Sigmoid colon (tissue), 7 donors: Measurements from ENCODE around the gene MINDY4. TPM values are rescaled to one million over a fixed set of nuclear protein-coding genes. Genes with fewer than 3 reads are reported as not detected.

ENCODE experiments used
- DNase-seq: peaks from one replicate; pipeline ENCODE4 v3.0.0-alpha.2; 2019
- H3K27ac ChIP-seq, 4 donors: fragments of 200-600 bp; sonication (generic); one replicate each; pipeline ENCODE4 v1.5.1; 2016 to 2019; ENCODE audit warnings: mild to moderate bottlenecking in 1 of 4
- H3K27me3 ChIP-seq, 3 donors: fragments of 200-600 bp; sonication (generic); one replicate each; pipeline ENCODE4 v1.5.1; 2019; ENCODE audit warnings: mild to moderate bottlenecking in 1 of 3
- H3K36me3 ChIP-seq, 4 donors: fragments of 200-600 bp; sonication (generic); one replicate each; pipeline ENCODE4 v1.5.1; 2016 to 2019
- H3K4me1 ChIP-seq, 4 donors: fragments of 200-600 bp; sonication (generic); one replicate each; pipeline ENCODE4 v1.5.1; 2017 to 2019
- H3K4me3 ChIP-seq, 4 donors: fragments of 200-600 bp; sonication (generic); one replicate each; pipeline ENCODE4 v1.5.1; 2017 to 2019; ENCODE audit warnings: mild to moderate bottlenecking in 2 of 4, moderate library complexity in 1 of 4
- H3K9me3 ChIP-seq, 4 donors: fragments of 200-600 bp in 3 of 4; sonication (generic) in 3 of 4; one replicate each; pipeline versions ENCODE4 v1.5.1 to v1.6.1; 2013 to 2019
- EP300 ChIP-seq, 4 donors: sonication (generic); formaldehyde crosslinking; IDR thresholded peaks; one replicate each; pipeline ENCODE4 v1.6.1; 2017; ENCODE audit warnings: antibody characterized with exemption in 4 of 4
- POLR2A ChIP-seq, 2 donors: fragments of 450-650 bp; IDR thresholded peaks; one replicate each; pipeline ENCODE4 v1.6.1; 2016; ENCODE audit warnings: antibody characterized with exemption in 2 of 2, mild to moderate bottlenecking in 2 of 2, moderate library complexity in 2 of 2
- POLR2AphosphoS5 ChIP-seq, 4 donors: sonication (generic); formaldehyde crosslinking; IDR thresholded peaks; one replicate each; pipeline ENCODE4 v1.6.1; 2017; ENCODE audit warnings: antibody characterized with exemption in 4 of 4
- WGBS, 2 donors: extraction: QIAGEN DNeasy Blood & Tissue Kit; methylation state at CpG; one replicate each; pipeline ENCODE4 v1.1.7; 2013; 5-methylcytosine and 5-hydroxymethylcytosine counted together
- intact Hi-C: fragments of 100-400 bp; cut with DNase I; formaldehyde crosslinking; loops from one replicate; pipeline ENCODE4 v1.15.1; 2023
- polyA plus RNA-seq, 3 donors: library from polyadenylated mRNA; stranded (reverse); fragments of 200-250 nt; gene quantifications; one replicate each; pipeline ENCODE4 v1.2.3, GENCODE V29; 2013
- total RNA-seq, 4 donors: library from RNA; depleted of rRNA; stranded (reverse); fragments of >200 nt; gene quantifications; one replicate each; pipeline ENCODE4 v1.1.0, GENCODE V29; 2016
- TF ChIP-seq, protein P1 (sequence below), 4 experiments: fragments of 450-650 bp in 3 of 4; fragments of 200-600 bp in 1 of 4; IDR thresholded peaks; one replicate each; pipeline ENCODE4 v1.5.1; 2016 to 2019; ENCODE audit warnings: antibody characterized with exemption in 4 of 4, mild to moderate bottlenecking in 3 of 4, moderate library complexity in 2 of 4
- donor health status: healthy with polysubstance abuse.
- donor health status: Bipolar disorder and iron deficiency.
- donor health status: healthy.

The MINDY4 gene
- total and polyA plus RNA-seq, 7 donors: 1.2 to 26.3 (median 9.4) TPM

DNA sequence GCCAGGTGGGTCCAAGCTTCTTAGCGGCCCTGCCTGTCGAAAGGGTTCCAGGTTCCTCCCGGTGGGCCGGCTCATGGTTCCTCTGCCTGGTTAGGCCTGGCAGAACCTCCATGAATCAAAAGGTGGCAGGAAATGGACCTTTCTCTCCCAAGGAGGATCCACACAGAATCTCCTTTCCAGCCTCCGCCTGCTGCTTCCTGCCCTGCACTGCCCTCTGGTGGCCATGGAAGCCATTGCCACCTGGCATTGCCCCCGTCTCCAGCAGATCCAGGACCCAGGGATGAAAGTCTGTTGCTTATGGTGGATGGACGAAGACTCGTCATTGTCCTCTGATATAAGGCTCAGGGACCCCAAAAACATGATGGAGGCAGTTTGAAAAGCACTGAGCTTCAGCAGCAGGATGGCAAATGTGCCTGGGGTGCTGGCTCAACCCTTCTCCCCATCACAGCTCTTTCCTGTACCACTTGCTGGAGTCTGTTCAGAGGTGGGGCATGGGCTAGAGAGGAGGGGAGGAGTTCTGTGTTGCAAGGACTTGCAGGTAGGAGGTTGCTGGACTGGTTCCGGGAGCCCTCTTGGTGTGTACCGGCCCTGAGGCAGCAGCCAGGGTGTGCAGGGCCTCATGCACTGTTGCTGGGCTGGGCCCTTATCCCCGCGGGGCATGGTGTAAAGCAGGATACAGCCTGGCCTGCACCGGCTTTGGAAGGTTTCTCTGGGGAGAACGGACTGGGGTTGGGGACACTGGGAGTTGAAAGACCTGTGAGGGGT lies 30.6 kb upstream of the MINDY4 start:
- Histone ChIP-seq H3K4me3 (no peak overlapping the region), H3K4me1 (peaks cover 0 to 3% (median 0%) of the 10 kb centered on the region in 4 donors), H3K9me3 (no peaks in the 10 kb centered on the region), H3K27me3 (no peaks in the 10 kb centered on the region), H3K27ac (no peak overlapping the region), H3K36me3 (no peaks in the 10 kb centered on the region)
- intact Hi-C loops: loop anchor here (10.0 kb wide), 1 partner anchor 146 kb away; the partner anchor contains the start of gene GARS1
- 40 to 43% methylated on average over 14 of the region's 14 CpGs for WGBS, 2 donors
- DNase-seq: peak; percentile 83
- TF ChIP-seq, protein P1, sequence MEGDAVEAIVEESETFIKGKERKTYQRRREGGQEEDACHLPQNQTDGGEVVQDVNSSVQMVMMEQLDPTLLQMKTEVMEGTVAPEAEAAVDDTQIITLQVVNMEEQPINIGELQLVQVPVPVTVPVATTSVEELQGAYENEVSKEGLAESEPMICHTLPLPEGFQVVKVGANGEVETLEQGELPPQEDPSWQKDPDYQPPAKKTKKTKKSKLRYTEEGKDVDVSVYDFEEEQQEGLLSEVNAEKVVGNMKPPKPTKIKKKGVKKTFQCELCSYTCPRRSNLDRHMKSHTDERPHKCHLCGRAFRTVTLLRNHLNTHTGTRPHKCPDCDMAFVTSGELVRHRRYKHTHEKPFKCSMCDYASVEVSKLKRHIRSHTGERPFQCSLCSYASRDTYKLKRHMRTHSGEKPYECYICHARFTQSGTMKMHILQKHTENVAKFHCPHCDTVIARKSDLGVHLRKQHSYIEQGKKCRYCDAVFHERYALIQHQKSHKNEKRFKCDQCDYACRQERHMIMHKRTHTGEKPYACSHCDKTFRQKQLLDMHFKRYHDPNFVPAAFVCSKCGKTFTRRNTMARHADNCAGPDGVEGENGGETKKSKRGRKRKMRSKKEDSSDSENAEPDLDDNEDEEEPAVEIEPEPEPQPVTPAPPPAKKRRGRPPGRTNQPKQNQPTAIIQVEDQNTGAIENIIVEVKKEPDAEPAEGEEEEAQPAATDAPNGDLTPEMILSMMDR (IDR thresholded peaks at IDR 0.05): peak; percentile 80 to 99 (median 96)
- TF ChIP-seq POLR2AphosphoS5 (IDR thresholded peaks at IDR 0.05): peak in 1 of 4 donors; percentile 10
- no peak for TF ChIP-seq POLR2A (IDR thresholded peaks at IDR 0.05)
- no peak for TF ChIP-seq EP300 (IDR thresholded peaks at IDR 0.05)

DNA sequence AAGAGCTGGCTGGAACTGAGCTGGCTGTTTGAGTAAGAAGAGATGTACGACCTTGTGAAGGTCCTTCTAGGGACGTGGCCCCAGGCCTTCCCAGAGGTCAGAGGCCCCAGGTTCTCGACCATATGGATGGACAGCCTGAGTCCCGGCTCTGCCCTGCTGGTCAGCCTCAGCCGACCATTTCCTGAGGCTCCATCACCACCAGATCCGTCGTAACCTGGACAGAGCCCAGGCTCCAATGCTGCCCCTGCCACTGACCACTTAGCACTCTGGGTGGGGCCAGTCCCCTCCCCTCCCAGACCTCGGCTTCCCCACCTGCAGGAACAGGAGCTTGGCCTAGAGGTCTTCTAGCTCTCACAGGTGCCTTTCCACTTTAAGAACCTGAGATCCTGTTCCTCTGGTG lies 29.9 kb upstream of the MINDY4 start:
- DNase-seq: no peak

DNA sequence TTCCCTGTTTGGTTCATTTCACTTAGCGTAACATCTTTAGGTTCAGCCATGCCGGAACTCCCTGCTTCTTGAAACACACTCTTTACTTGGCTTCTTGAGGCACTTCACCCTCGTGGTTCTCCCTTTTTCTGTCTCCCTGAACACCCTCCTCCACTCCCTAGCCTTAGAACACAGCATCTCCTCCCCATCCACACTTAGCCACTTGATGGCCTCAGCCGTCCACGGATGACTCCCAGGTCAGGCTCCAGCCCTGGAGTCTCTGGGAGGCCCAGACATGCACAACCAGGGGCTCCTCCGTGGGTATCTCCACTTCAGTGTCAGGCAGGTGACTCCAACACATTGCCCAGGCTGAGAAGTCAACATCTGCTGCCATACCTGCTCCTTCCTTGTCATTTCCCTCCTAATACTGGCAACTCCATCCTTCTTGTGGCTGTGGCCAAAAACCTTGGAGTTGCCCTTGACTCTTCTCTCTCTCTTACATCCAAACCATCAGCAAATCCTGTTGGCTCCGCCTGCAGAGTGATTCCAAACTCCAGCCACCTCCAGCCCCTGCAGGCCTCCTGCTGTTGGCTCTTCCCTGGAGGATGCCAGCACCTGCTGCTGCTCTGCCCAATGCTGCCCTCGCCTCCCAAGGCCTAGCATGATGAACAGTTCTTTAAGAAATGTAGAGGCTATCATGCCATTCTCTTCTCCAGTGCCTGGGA lies 27.7 kb upstream of the MINDY4 start:
- intact Hi-C loops: loop anchor here (10.0 kb wide), 1 partner anchor 149 kb away; the partner anchor contains the start of gene GARS1
- no peak overlapping the region for H3K27ac ChIP-seq
- no peaks in the 10 kb centered on the region for H3K36me3 ChIP-seq
- DNase-seq: no peak
- no peak overlapping the region for H3K4me3 ChIP-seq
- H3K9me3 ChIP-seq: no peaks in the 10 kb centered on the region
- WGBS, 2 donors: 71 to 77% methylated on average over 8 of the region's 8 CpGs
- H3K4me1 ChIP-seq: peaks cover 0 to 3% (median 0%) of the 10 kb centered on the region in 4 donors
- TF ChIP-seq POLR2AphosphoS5 (IDR thresholded peaks at IDR 0.05): no peak
- no peak for TF ChIP-seq POLR2A (IDR thresholded peaks at IDR 0.05)
- TF ChIP-seq, protein P1 (IDR thresholded peaks at IDR 0.05): no peak
- TF ChIP-seq EP300 (IDR thresholded peaks at IDR 0.05): no peak
- no peaks in the 10 kb centered on the region for H3K27me3 ChIP-seq

More for the DNA sequence above, 29.9 kb upstream of the MINDY4 start:
- TF ChIP-seq POLR2AphosphoS5 (IDR thresholded peaks at IDR 0.05) (no peak), EP300 (IDR thresholded peaks at IDR 0.05) (no peak), POLR2A (IDR thresholded peaks at IDR 0.05) (no peak)
- TF ChIP-seq, protein P1 (IDR thresholded peaks at IDR 0.05): no peak
- 85 to 92% methylated on average over 8 of the region's 8 CpGs for WGBS, 2 donors
- Histone ChIP-seq H3K36me3 (no peaks in the 10 kb centered on the region), H3K4me1 (peaks cover 0 to 3% (median 0%) of the 10 kb centered on the region in 4 donors), H3K9me3 (no peaks in the 10 kb centered on the region), H3K27me3 (no peaks in the 10 kb centered on the region), H3K4me3 (no peak overlapping the region), H3K27ac (no peak overlapping the region)
- intact Hi-C loops: loop anchor here (10.0 kb wide), 1 partner anchor 146 kb away; the partner anchor contains the start of gene GARS1

DNA sequence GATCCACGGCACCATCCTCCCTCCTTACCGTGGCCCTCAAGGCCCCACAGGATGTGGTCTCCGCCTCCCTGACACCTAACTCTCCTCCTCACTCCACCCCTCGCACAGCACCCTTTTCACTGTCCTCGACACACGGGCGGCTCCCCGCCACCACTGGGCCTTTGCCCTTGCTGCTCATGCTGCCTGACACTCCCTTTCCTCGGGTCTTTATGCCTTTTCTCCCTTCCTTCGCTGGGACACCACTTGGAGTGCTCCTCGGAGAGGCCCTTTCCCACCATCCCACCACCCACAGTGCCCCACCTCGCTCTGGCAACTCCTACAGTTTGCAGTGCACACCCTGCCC lies 27.2 kb upstream of the MINDY4 start:
- Histone ChIP-seq H3K36me3 (no peaks in the 10 kb centered on the region), H3K27me3 (no peaks in the 10 kb centered on the region), H3K27ac (no peak overlapping the region), H3K4me1 (peaks cover 0 to 3% (median 0%) of the 10 kb centered on the region in 4 donors), H3K4me3 (no peak overlapping the region), H3K9me3 (no peaks in the 10 kb centered on the region)
- 80 to 85% methylated on average over 12 of the region's 12 CpGs for WGBS, 2 donors
- no peak for TF ChIP-seq EP300 (IDR thresholded peaks at IDR 0.05)
- intact Hi-C loops: loop anchor here (10.0 kb wide), 1 partner anchor 149 kb away; the partner anchor contains the start of gene GARS1
- no peak for DNase-seq
